ENCODE measurements around the gene LRRFIP1. TPM values are rescaled to one million over a fixed set of nuclear protein-coding genes. Genes with fewer than 3 reads are reported as not detected.

The LRRFIP1 gene
- total and polyA plus RNA-seq, 2 of the 13 experiments (the other 11 are each of a cell fraction or from before 2014, with no cell fraction given), result 15.9 to 40.5 TPM

- TF ChIP-seq BCLAF1 (IDR thresholded peaks at IDR 0.05), result no peak
- no peak for TF ChIP-seq ZNF768 (CRISPR knock-in tag; IDR thresholded peaks at IDR 0.05)
- peak; percentile 68 for TF ChIP-seq RXRB (CRISPR knock-in tag; IDR thresholded peaks at IDR 0.05; ENCODE audit: borderline replicate concordance)
- no peak for TF ChIP-seq FOXA1 (IDR thresholded peaks at IDR 0.05)
- peak; percentile 77 for TF ChIP-seq FOXA1 (CRISPR knock-in tag; IDR thresholded peaks at IDR 0.05)
- peak; percentile 88 for TF ChIP-seq MED1 (CRISPR knock-in tag; IDR thresholded peaks at IDR 0.05)
- TF ChIP-seq ARNTL (CRISPR knock-in tag; IDR thresholded peaks at IDR 0.05), result peak; percentile 35; the same call in 1 of the 2 replicates
- peak; percentile 60; the same call in 1 of the 2 replicates for TF ChIP-seq ZFY (CRISPR knock-in tag; IDR thresholded peaks at IDR 0.05)
- 0 out of 2 replicates have a peak, but pooled peaks have one; percentile 21 for TF ChIP-seq THRA (CRISPR knock-in tag; IDR thresholded peaks at IDR 0.05; ENCODE audit: borderline replicate concordance)
- no peak for TF ChIP-seq JUND (CRISPR knock-in tag; IDR thresholded peaks at IDR 0.05)
- no peak for TF ChIP-seq KAT2B (IDR thresholded peaks at IDR 0.05; ENCODE audit: borderline replicate concordance, low read depth, low read length)
- TF ChIP-seq SP2 (CRISPR knock-in tag; IDR thresholded peaks at IDR 0.05), result no peak
- TF ChIP-seq SIX4 (CRISPR knock-in tag; IDR thresholded peaks at IDR 0.05), result peak; percentile 43
- peak; percentile 65; the same call in 1 of the 2 replicates for TF ChIP-seq SP5 (CRISPR knock-in tag; IDR thresholded peaks at IDR 0.05; ENCODE audit: borderline replicate concordance, low read depth)
- no peak for TF ChIP-seq LRRFIP1 (CRISPR knock-in tag; conservative IDR thresholded peaks at IDR 0.05)
- 0 out of 2 replicates have a peak, but pooled peaks have one; percentile 82 for TF ChIP-seq ZNF354B (CRISPR knock-in tag; IDR thresholded peaks at IDR 0.05)
- 0 out of 2 replicates have a peak, but pooled peaks have one; percentile 39 for TF ChIP-seq POGZ (CRISPR knock-in tag; IDR thresholded peaks at IDR 0.05)
- no peak for TF ChIP-seq ZNF335 (CRISPR knock-in tag; IDR thresholded peaks at IDR 0.05)
- no peak for TF ChIP-seq HHEX (CRISPR knock-in tag; IDR thresholded peaks at IDR 0.05)
- no peak for TF ChIP-seq RFX5 (IDR thresholded peaks at IDR 0.05; ENCODE audit: low read depth, low read length)
- peak; percentile 55; the same call in 1 of the 2 replicates for TF ChIP-seq PRDM15 (CRISPR knock-in tag; IDR thresholded peaks at IDR 0.05)
Measured at GRCh38 chr2:237594514-237594871, 32.9 kb upstream of the LRRFIP1 start (continued).

Measured in HepG2 (cell line).